Measurements from ENCODE around the gene INTS15.

DNA sequence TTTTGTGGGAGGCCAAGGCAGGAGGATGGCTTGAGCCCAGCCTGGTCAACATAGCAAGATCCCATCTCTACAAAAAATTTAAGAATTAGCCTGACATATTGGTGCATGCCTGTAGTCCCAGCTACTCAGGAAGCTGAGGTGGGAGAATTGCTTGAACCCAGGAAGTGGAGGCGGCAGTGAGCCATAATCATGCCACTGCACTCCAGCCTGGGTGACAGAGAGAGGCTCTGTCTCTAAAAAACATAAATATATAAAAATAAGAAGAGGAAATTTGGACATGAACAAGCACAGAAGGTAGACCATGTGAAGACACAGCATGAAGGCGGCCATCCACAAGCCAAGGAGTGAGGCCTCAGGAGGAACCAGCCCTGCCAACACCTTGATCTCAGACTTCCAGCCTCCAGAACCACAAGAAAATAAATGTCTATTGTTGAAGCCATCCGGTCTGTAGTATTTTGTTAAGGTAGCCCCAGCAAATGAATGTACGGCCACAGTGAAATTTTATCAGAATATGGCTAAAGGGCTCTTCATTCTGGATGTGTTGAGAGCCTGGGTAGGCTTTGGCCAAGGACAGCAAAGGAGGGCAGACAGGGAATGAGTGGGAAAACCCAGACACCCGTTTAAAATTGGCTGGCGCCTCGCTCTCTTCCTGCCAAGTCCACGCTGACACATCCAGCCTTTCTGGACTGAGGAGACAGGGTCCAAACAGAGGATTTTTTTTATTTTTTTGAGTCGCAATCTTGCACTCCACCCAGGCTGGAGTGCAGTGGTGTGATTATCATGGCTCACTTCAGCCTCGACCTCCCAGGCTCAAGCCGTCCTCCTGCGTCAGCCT is 25.7 kb upstream of the INTS15 start:
- TF ChIP-seq, protein P1, sequence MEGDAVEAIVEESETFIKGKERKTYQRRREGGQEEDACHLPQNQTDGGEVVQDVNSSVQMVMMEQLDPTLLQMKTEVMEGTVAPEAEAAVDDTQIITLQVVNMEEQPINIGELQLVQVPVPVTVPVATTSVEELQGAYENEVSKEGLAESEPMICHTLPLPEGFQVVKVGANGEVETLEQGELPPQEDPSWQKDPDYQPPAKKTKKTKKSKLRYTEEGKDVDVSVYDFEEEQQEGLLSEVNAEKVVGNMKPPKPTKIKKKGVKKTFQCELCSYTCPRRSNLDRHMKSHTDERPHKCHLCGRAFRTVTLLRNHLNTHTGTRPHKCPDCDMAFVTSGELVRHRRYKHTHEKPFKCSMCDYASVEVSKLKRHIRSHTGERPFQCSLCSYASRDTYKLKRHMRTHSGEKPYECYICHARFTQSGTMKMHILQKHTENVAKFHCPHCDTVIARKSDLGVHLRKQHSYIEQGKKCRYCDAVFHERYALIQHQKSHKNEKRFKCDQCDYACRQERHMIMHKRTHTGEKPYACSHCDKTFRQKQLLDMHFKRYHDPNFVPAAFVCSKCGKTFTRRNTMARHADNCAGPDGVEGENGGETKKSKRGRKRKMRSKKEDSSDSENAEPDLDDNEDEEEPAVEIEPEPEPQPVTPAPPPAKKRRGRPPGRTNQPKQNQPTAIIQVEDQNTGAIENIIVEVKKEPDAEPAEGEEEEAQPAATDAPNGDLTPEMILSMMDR (IDR thresholded peaks at IDR 0.05) = no peak
- TF ChIP-seq, protein P2, sequence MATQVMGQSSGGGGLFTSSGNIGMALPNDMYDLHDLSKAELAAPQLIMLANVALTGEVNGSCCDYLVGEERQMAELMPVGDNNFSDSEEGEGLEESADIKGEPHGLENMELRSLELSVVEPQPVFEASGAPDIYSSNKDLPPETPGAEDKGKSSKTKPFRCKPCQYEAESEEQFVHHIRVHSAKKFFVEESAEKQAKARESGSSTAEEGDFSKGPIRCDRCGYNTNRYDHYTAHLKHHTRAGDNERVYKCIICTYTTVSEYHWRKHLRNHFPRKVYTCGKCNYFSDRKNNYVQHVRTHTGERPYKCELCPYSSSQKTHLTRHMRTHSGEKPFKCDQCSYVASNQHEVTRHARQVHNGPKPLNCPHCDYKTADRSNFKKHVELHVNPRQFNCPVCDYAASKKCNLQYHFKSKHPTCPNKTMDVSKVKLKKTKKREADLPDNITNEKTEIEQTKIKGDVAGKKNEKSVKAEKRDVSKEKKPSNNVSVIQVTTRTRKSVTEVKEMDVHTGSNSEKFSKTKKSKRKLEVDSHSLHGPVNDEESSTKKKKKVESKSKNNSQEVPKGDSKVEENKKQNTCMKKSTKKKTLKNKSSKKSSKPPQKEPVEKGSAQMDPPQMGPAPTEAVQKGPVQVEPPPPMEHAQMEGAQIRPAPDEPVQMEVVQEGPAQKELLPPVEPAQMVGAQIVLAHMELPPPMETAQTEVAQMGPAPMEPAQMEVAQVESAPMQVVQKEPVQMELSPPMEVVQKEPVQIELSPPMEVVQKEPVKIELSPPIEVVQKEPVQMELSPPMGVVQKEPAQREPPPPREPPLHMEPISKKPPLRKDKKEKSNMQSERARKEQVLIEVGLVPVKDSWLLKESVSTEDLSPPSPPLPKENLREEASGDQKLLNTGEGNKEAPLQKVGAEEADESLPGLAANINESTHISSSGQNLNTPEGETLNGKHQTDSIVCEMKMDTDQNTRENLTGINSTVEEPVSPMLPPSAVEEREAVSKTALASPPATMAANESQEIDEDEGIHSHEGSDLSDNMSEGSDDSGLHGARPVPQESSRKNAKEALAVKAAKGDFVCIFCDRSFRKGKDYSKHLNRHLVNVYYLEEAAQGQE (IDR thresholded peaks at IDR 0.05; ENCODE audit: insufficient read depth in 1 of 2, low read depth in 2 of 2, low read length in 1 of 2) = no peak
- TF ChIP-seq POLR2AphosphoS5 (IDR thresholded peaks at IDR 0.05; ENCODE audit: low read depth, low read length) (no peak), SIN3A (IDR thresholded peaks at IDR 0.05; ENCODE audit: borderline replicate concordance, insufficient read depth, low read depth, low read length) (no peak), TCF7L2 (IDR thresholded peaks at IDR 0.05; ENCODE audit: low read depth, low read length) (no peak)
